NCI-H1048 (cell line): ENCODE data around the gene KRTDAP.

Experiments used
- DNase-seq: peaks from one replicate; lab custom pipeline; 2025; lab: John Stamatoyannopoulos, UW

The KRTDAP gene, protein sequence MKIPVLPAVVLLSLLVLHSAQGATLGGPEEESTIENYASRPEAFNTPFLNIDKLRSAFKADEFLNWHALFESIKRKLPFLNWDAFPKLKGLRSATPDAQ

DNA sequence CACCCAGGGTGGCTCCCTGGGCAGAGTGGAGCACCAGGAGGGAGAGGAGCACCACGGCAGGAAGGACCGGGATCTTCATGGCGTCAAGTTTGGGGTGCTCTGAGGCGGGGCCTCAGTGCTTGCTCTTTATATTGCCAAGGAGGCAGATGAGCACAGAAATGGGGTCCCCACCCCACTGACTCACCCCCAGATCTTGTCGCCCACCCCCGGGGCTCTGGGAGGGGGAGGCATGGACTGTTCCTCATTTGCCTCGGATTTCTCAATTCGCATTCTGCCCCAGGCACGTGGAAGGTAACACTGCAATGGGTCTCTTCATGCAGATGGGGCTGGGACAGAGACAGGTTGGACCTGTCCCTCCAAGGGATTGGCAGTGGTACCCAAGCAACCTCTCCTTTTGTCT is at the start of gene KRTDAP:
TSS of gene KRTDAP (minus strand) at position 101 of the 400 bp plus-strand sequence. CDS start at position 79, 22 bp downstream.
- DNase-seq = no peak

- no peak for DNase-seq
Observed at GRCh38 chr19:35539850-35540249, 49.6 kb upstream of the KRTDAP start.

- DNase-seq = no peak
Observed at GRCh38 chr19:35539314-35539713, 49.0 kb upstream of the KRTDAP start.

DNA sequence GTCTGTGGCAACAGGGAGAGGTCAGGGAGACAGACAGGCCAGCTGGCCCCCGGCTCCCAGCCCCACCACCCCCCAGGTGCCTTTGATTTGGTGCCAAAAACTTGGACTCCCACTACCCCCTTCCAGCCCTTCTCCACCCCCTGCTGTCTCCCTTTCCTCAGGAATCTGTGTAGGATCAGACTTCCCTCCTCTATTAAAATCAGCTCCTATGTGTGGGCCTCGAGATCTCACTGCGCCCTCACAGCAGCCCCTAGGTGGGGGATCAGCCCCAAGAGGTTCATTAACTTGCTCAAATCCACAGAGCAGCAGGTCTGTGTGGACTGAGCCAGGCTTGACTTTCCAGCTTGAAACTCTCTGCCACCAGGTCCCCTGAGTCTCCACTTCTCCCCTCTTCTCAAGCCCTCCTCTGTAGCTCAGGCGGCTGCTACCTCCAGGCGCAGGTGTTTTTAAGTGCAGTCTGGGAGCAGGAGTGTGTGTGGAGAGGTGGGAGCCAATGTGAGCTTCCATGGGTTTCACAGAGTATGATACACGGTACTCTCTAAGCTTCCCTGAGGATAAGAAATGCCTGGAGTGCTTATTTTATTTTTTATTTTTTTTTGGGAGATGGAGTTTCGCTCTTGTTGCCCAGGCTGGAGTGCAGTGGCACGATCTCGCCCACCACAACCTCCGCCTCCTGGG is 44.7 kb upstream of the KRTDAP start:
- DNase-seq = no peak

- DNase-seq = no peak
Observed at GRCh38 chr19:35533822-35534392, 43.6 kb upstream of the KRTDAP start.

DNA sequence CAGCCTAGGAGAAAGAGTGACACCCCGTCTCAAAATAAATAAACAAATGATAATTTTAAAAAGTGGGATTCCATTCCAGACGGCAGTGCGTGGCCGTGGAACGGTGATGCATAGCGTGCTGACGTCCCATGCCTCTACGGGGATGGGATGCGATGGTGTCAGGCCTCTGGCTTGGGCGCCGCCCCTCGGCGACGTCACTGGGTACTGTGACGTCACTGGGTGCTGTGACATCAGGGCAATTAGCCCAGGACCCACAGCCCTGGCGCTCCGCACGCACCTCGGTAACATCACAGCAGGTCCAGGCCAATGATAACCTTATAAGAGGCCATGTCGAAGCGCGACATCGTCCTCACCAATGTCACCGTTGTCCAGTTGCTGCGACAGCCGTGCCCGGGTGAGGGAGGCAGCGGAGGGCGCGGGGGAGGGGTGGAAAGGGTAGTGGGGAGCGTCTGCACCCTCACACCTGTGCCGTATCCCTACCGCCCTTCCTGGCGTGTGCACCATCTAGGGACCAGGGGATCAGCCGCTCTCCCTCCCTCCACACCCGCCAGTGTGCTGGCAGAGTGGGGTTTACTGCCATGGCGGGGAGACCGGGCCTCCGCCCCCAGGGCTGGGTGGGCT is 43.0 kb upstream of the KRTDAP start, which contains the start of gene GAPDHS:
TSS of gene GAPDHS (plus strand) at position 256 of the 621 bp plus-strand sequence. CDS start at position 328, 72 bp downstream.
- DNase-seq = no peak

GRCh38 chr19:35531291-35531690 is 41.0 kb upstream of the KRTDAP start:
- DNase-seq = no peak

GRCh38 chr19:35529241-35530218 is 39.3 kb upstream of the KRTDAP start:
- no peak for DNase-seq

GRCh38 chr19:35528218-35529038 is 38.2 kb upstream of the KRTDAP start, which contains the start of gene SBSN:
Gene SBSN, minus strand, starts transcription at chr19:35528311. Its CDS starts 30 bp downstream, at chr19:35528281.
- DNase-seq = no peak

GRCh38 chr19:35525873-35526272 is 35.6 kb upstream of the KRTDAP start:
- no peak for DNase-seq

GRCh38 chr19:35524181-35524837 is 34.0 kb upstream of the KRTDAP start:
- DNase-seq = no peak

DNA sequence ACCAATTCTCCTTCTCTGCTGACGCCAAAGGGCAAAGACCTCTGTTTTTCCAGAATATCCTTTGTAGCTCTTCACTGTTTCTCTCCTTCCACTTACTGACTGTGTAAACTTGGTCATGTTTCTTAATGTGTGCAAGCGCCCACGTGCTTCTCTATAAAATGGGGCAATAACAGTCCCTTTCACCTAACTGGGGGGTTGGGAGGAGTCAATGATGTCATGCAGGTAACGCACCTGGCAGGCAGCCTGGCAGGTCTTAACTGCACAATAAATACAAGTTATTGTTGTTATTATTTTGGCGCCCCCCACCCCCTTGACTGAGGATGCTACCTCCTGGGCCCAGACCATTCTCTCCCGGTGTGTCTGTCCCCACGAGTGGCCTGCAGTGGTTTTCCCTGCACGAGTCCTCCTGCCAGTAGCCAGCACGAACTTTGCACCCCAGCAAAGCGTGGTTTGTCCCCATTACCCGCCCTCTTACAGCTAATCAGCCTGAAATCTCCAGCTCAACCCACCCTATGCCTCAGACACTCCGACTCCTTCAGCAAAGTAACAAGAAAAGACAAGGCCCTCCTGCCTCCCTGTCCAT is 32.6 kb upstream of the KRTDAP start:
- DNase-seq = no peak

GRCh38 chr19:35521124-35521743 is 31.0 kb upstream of the KRTDAP start:
- no peak for DNase-seq

DNA sequence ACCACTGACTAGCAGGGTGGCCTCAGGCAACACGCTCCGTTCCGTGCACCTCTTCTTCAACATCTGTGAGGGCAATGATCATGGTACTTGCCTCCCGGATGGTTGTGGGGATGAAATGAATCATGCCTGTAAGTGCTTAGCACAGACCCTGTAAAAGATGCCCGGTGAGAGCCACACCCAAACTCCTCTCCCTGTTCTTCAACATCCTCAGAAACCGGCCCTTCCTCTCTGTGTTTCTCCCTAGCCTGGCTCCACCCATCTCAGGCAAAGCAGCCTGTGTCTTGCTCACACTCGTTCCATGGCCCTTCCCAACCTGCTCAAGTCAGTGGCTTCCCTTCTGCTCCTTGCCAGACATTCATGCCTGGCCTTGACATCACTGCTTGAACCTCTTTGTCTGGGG is 29.0 kb upstream of the KRTDAP start:
- DNase-seq = no peak

GRCh38 chr19:35518313-35518712 is 28.0 kb upstream of the KRTDAP start:
- no peak for DNase-seq

DNA sequence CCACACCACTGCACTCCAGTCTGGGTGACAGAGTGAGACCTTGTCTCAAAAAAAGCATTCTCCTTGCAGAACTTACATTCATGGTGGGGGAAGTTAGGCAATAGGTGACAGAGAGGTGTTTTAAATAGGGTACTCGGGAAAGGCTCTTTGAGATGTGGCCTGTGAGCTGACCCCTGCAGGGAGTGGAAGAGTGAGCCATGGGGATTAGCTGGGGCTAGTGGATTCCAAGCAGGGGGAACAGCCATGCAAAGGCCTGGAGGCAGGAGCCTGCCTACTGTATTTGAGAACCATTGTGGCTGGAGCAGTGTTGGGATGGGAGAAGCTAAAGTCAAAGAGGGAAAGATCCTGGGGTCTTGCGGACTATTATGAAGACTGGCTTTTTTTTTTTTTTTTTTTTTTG is 27.1 kb upstream of the KRTDAP start:
- DNase-seq = no peak

DNA sequence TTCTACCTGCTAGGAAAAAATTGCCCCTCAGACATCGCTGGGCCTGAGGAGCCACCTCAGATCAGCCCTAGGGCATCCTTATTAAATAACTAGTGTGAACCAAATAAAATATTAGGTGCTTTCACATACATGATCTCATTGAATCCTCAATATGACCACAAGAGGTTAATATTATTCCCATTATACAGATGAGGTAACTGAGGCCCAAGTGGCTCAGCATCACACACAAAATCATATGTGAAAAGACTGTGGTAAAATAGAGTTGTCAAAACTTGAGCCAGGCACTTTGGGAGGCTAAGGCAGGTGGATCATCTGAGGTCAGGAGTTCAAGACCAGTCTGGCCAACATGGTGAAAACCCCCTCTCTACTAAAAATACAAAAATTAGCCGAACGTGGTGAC is 26.0 kb upstream of the KRTDAP start:
- DNase-seq = no peak

DNA sequence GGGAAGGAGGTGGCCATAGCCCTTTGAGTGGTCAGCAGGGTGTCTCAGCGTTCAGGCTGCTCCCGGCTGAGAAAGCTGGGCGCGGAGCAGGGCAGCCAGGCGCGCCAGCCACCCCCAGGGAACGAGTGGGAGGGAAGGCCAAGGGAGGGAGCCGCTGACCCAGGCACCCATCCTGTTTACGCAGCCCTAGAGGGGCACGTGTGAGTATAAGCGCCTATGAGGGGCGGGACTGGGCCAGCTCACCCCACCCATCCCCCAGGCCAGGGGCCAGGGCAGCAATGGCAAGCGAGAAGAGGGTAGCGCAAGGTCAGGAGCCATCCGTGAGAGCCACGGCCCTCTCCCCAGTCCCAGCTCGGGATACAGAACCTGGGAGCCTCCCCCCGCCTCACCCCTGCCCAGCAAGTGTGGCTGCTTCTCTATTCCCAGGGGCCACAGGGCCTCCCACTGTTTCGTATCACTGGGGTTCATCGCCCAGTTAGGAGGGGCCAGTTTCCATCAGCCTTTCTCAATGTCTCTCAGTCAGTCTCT is 24.1 kb upstream of the KRTDAP start:
- no peak for DNase-seq

DNA sequence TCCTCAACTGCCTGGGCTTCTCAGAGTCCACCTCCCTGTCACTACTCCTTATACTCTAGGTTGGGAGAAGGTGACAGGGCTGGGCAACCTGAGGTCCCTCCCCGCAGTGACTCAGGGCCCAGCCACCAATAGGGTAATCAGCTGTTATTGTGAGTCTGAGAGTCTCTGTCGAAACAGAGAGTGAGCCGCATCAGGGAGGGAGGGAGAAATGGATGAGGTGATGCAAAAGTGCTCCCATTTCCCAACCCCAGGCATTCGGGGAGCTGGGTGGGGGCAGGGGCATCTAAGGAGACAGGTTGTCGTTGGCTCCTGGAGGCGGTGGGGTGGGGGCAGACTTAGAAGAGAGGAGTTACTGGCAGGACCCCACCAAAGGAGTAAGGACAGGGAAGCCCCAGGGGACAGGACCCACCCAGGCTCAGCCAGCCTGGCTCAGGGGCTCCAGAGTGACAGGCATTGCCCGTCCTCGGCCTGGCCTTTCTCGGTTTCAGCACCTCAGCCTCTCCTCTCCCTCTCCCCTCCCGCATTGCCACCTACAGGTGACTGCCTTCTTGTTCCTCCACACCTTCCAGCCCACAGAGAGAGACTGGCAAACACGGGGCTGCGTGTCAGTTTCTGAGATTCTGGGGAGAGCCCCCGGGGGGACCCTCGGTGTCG is 23.5 kb upstream of the KRTDAP start, which contains the start of gene DMKN:
TSS of gene DMKN (minus strand) at position 22 of the 654 bp plus-strand sequence. CDS start 174 bp downstream, outside the sequence.
- no peak for DNase-seq
